GM18909 (cell line): Measurements from ENCODE around the gene HKDC1.

ENCODE experiments used
- ATAC-seq: cut with Tn5 transposase; IDR thresholded peaks from one replicate; pipeline ENCODE4 v1.9.1; 2021; ENCODE audit warnings: mild to moderate bottlenecking; ENCODE audit not compliant: unreplicated experiment, poor library complexity

Gene HKDC1

GRCh38 chr10:69316313-69317059 lies 96.4 kb downstream of the HKDC1 start:
- no peak for ATAC-seq
